GM19239 (cell line): ENCODE measurements around the gene CXCL9.
"Not testable (repeated sequence)": the region's sequence is repeated elsewhere in the genome, so short reads cannot be mapped to it uniquely, and the experiment has no call there.

Experiments used
- DNase-seq: peaks from one replicate; pipeline ENCODE4 v3.0.0; 2011; ENCODE audit warnings: low spot score; ENCODE audit not compliant: insufficient read length
- FAIRE-seq: peaks from 2 replicates; lab custom pipeline; 2011; peaks lifted over from hg19 to GRCh38; lab: Jason Lieb, UNC

CXCL9 gene

DNA sequence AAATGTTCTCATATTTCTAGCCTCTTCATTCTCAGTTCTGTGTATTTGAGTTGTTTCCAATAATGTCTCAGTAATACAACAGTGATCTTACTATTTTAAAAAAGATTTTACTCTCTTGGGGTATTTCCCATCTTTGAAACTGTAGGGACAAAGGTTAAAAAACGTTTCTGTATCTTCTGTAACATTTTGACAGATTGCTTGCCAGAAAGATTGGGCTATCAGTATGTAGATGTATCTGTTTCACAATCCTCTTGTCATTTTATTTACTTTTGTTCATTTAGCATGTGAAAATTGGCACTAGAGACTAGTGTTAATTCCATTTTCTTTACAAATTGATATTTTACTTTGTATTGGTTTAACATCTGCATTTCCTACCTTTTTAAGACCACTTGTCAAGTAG is 6.2 kb upstream of the CXCL9 start:
- DNase-seq (no peak), FAIRE-seq (no peak)

DNA sequence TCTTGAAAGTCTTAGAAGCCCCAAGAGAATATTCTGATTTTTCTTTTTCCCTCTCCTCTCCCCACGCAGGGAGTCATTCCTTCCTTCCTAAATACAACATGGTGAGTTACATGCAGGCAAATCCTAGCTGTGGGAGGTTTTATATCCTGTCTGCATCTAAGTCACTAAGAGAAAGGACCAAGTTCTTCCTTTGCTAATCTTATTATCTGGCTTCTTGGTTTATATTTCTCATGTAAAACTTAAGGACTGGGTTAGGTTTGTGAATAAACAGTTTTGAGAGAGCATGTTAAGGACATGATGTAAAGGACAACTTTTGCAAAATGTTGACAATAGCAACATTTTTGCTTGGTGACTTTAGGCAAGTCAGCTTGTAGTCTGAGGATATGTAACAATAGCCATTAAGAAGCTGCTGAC is 5.1 kb upstream of the CXCL9 start:
- DNase-seq (no peak), FAIRE-seq (no peak)

DNA sequence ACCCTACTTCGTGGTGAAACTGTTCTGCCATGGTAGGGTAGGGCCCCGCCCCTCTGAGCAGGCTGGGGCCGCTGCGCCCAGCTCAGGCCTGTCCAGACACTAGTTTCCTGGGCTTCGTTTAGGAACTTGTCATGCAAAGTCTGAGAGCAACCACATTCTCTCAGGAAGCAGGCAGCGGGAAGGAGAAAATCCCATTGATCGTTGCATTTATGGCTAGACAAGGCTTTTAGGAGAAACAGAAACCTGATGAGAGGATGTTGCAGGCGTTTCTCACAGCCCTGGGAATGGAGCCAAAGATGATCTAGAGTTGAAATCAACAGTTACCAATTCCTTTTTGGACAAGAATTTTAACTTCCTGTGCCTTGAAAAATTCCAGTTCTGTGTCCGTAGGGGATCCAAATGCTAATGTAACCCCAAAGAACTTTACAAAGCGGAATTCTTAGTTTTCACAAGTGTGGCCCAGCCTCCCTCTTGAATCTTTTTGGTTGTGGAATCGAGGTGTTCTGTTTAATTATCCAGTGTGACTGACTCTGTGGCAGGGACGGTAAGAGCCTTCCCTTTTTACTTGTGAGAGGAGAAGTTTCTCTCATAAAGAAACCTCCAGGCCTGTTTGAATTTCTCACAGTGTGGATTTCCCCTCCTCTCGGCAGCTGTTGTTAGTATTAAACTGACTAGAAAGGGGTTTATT is 4.5 kb upstream of the CXCL9 start:
- peak; percentile 86 for FAIRE-seq

GRCh38 chr4:76011018-76011670 is 3.8 kb upstream of the CXCL9 start:
- FAIRE-seq: no peak
- DNase-seq: no peak

More for the DNA sequence above, 4.5 kb upstream of the CXCL9 start:
- no peak for DNase-seq

GRCh38 chr4:76010576-76010975 is 3.3 kb upstream of the CXCL9 start:
- FAIRE-seq (no peak), DNase-seq (no peak)

DNA sequence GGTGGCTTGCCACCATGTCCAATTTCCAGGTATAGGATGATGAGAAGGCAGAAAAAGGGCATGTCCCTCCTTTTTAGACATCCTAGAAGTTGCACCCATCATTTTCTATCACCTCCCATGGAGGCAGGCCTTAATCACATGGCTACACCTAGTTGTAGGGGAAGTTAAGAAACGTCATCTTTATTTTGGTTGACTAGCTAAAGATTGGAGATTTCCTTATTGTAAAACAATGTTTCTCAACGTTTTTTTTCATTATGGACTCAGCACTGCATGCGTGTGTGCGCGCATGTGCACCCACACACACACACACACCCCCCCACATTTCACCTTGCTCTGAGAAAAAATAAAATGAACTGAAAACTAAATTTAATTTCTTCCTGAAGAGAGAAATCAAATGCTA is 2.0 kb upstream of the CXCL9 start:
- FAIRE-seq (peak; percentile 44), DNase-seq (no peak)

GRCh38 chr4:76003620-76004019 is 3.7 kb downstream of the CXCL9 start:
- FAIRE-seq: no peak
- DNase-seq: no peak

GRCh38 chr4:76003035-76003434 is 4.3 kb downstream of the CXCL9 start:
- DNase-seq (no peak), FAIRE-seq (no peak)

DNA sequence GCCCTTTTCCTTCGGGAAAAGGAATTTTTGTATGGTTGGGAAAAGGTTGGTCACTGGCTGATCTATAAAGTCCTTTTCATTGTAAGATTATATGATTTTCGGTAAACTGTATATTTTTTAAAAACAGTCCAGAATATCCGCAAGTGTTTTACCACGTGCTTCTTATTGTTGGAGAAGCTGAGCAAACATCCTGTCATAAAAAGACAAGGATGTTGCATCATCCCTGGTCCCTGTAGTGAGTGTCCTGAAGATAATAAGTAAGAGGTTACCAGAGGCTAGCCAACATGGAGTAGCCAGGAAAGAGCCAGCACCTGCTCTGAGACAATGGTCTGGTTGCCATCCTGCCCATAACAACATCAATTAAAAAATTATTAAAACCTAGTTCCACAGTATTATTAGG is 5.1 kb downstream of the CXCL9 start:
- FAIRE-seq: no peak
- no peak for DNase-seq

DNA sequence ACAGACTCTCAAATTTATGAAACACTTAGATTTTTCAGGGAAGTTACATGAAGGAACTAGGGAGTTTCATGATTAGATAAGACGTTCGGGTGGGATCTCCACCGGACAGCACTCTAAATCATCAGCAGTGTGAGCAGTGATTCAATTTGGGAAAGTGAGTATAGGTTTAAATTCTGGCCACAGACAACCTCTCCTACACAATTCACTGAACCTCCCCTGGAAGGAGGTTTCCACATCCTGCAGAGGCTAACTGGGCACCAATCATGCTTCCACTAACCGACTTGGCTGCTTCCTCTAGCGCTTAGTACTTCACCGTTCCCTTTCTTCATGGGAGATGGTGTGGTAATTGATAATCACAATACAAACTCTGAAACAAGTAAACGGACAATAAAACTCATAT is 5.6 kb downstream of the CXCL9 start:
- DNase-seq: no peak
- no peak for FAIRE-seq

- no peak for DNase-seq
- FAIRE-seq: no peak
Observed at GRCh38 chr4:76000279-76000678, 7.0 kb downstream of the CXCL9 start.

GRCh38 chr4:75998525-75999147 is 8.7 kb downstream of the CXCL9 start:
- FAIRE-seq, DNase-seq: not testable (repeated sequence)

- FAIRE-seq (no peak), DNase-seq (no peak)
Observed at GRCh38 chr4:75997946-75998345, 9.4 kb downstream of the CXCL9 start.

DNA sequence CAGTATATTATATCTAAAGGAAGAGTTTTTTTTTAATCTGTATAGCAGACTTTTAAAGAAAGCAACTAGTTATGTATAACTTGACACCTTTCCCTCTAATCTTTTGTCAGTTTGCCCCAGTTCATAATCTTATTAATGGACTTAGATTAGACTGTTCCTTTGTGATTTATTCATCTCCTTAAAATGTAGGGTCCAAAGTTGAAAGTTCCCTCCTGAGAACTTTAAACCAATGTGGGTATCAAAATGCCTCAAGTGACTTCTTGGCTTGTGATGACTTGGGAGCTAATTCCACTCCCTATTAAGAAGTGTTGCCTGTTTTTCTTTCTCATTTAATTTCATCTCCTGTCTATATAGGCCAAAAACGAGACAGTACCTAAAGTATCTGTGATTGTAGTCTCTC is 10.2 kb downstream of the CXCL9 start:
- DNase-seq: no peak
- FAIRE-seq: no peak

DNA sequence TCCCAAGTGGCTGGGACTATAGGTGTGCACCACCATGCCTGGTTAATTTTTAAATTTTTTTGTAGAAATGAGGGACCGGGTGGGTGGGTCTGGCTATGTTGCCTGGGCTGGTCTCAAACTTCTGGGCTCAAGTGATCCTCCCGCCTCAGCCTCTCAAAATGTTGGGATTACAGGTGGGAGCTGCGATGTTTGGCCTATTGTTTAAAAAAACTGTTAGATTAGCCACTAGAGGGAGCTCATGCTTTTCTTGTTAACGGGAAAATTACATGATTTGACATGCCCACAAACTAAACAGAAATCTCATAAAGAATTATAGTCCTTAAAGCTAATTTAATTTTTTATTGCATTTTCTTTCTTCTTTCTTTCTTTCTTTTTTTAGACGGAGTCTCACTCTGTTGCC is 11.6 kb downstream of the CXCL9 start:
- DNase-seq: peak; percentile 10
- peak; percentile 42 for FAIRE-seq

GRCh38 chr4:75992462-75992861 is 14.8 kb downstream of the CXCL9 start:
- DNase-seq (no peak), FAIRE-seq (no peak)

- no peak for DNase-seq
- peak; percentile 37 for FAIRE-seq
Observed at GRCh38 chr4:75989846-75990528, 17.3 kb downstream of the CXCL9 start.

- no peak for FAIRE-seq
- no peak for DNase-seq
Observed at GRCh38 chr4:75985116-75985515, 22.2 kb downstream of the CXCL9 start.

- DNase-seq (no peak), FAIRE-seq (no peak)
Observed at GRCh38 chr4:75980576-75980975, 26.7 kb downstream of the CXCL9 start.

GRCh38 chr4:75976177-75976576 is 31.1 kb downstream of the CXCL9 start:
- DNase-seq (no peak), FAIRE-seq (no peak)

- DNase-seq (no peak), FAIRE-seq (no peak)
Observed at GRCh38 chr4:75973766-75974165, 33.5 kb downstream of the CXCL9 start.
